C4-2B (cell line): ENCODE results near the gene OCA2.
"Not testable (repeated sequence)": the region's sequence is repeated elsewhere in the genome, so short reads cannot be mapped to it uniquely, and the experiment has no call there.

Experiments
- H3K27ac ChIP-seq: fragments of 450-650 bp; 2 replicates; pipeline ENCODE4 v1.5.1; 2017
- ZFX ChIP-seq: fragments of 450-650 bp; IDR thresholded peaks from 2 replicates; pipeline ENCODE4 v1.6.1; 2017
- TF ChIP-seq, protein P1 (sequence below): fragments of 450-650 bp; conservative IDR thresholded peaks from 2 replicates; pipeline ENCODE4 v1.5.1; 2017; ENCODE audit warnings: mild to moderate bottlenecking

Gene OCA2

DNA sequence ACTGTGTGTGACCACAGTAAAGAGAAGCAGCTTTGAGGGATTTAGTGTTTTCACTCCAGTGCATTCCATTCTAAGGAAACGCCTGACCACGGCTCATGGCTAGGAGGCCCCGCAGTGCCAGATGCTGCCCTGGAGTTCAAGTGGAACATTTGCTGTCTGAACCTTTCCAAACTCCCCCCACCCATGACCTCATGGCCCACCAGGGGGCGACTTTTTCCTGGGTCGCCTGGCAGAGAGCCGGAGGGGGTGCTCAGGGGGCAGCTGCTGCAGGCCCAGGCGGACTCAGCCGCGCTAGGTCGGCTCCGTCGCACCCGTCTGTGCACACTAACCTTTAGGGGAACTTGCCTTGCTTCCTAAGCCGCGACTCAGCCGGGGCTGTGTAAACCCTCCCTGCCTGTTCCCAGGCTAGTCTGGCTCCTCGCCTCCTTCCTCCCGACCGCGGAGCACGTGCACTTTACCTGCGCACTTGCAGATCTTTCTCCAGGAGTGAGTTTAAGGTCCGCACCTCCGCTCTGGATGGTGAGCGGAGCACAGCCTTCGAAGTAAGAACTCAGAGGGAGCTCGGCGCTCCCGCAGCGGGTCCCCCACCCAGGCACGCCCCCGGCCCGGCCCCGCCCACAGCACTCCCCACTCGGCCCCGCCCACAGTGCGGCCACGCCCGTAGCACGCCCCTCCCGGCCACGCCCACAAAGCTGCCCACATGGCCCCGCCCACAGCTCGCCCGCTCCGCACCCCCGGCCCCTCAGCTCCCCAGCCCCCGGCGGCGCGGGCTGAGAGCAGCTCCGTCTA is at the start of gene OCA2:
Gene OCA2, minus strand, starts transcription at position 550 of the 789 bp plus-strand sequence. CDS start 17,441 bp downstream, outside the sequence.
- TF ChIP-seq ZFX: no peak
- TF ChIP-seq, protein P1, sequence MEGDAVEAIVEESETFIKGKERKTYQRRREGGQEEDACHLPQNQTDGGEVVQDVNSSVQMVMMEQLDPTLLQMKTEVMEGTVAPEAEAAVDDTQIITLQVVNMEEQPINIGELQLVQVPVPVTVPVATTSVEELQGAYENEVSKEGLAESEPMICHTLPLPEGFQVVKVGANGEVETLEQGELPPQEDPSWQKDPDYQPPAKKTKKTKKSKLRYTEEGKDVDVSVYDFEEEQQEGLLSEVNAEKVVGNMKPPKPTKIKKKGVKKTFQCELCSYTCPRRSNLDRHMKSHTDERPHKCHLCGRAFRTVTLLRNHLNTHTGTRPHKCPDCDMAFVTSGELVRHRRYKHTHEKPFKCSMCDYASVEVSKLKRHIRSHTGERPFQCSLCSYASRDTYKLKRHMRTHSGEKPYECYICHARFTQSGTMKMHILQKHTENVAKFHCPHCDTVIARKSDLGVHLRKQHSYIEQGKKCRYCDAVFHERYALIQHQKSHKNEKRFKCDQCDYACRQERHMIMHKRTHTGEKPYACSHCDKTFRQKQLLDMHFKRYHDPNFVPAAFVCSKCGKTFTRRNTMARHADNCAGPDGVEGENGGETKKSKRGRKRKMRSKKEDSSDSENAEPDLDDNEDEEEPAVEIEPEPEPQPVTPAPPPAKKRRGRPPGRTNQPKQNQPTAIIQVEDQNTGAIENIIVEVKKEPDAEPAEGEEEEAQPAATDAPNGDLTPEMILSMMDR: no peak
- H3K27ac ChIP-seq: no peak within 1 kb of the TSS

DNA sequence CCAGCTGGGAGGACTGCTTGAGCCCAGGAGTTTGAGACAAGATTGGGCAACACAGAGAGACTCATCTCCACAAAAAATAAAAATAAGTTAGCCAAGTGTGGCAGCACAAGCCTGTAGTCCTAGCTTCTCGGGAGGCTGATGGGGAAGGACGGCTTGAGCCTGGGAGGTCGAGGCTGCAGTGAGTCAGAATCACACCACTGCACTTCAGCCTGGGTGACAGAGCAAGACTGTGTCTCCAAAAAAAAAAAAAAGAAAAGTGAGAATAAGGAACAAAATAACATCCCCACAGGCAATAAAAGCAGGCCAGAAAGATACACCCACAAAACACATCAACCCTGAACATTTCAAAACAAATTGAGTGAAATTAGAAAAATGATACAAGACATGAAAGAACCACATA is 48.7 kb upstream of the OCA2 start:
- TF ChIP-seq, protein P1: no peak
- H3K27ac ChIP-seq: no peak overlapping the region

DNA sequence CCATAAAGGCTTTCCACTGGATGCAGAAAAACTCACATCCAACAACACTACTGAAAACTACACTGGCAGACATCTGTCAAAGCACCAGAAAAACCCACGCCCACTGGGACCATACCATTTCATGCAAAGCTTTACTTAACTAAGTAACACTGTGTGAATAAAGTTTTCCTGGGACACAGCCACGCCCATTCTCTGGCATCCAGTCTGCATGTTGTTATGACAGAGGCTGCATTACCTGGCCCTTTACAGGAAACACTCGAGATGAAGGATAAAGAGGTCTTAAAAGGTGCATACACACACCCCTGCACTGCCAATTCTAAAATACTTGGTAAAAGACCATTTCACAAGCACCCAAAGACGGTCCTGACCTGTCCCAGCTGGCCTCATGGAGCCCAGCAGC is 46.3 kb upstream of the OCA2 start:
- not testable (repeated sequence) for H3K27ac ChIP-seq

DNA sequence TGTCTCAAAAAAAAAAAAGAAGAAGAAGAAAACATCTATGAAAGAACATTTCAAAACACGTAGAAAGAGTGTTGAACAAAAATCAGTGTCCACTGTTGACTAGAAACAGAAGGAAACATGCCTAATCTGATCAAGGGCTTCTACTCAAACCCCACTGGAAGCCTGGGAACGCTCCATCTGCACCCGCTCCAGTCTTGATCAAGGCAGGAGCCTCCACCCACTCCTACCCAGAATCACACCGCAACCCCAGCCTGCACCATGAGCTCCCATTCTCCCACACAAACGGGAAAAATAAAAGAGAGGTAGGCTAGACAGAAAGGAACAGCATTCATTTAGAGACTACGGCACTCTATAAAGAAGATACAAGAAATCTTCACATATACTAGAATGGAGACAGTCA is 40.9 kb upstream of the OCA2 start:
- TF ChIP-seq, protein P1: no peak
- H3K27ac ChIP-seq: no peak overlapping the region

DNA sequence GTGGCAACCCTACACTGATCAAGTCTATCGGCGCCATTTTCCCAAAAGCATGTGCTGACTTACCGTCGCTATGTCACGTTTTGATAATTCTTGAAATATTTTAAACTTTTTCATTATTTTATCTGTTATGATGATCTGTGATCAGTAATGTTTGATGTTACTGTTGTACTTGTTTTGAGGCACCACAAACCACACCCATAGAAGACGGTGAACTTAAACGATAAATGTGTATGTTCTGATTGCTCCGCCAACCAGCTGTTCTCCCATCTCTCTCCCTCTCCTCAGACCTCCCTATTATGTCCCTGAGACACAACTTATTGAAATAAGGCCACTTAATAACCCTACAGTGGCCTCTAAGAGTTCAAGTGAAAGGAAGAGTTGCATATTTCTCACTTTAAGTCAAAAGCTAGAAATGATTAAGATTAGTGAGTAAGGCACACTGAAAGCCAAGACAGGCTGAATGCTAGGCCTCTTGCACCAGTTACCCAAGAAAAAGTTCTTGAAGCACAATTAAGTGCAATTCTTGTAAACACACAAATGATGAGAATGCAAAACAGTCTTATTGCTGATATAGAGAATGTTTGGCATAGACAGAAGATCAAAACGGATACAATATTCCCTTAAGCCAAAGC is 38.4 kb upstream of the OCA2 start:
- H3K27ac ChIP-seq: not testable (repeated sequence)

DNA sequence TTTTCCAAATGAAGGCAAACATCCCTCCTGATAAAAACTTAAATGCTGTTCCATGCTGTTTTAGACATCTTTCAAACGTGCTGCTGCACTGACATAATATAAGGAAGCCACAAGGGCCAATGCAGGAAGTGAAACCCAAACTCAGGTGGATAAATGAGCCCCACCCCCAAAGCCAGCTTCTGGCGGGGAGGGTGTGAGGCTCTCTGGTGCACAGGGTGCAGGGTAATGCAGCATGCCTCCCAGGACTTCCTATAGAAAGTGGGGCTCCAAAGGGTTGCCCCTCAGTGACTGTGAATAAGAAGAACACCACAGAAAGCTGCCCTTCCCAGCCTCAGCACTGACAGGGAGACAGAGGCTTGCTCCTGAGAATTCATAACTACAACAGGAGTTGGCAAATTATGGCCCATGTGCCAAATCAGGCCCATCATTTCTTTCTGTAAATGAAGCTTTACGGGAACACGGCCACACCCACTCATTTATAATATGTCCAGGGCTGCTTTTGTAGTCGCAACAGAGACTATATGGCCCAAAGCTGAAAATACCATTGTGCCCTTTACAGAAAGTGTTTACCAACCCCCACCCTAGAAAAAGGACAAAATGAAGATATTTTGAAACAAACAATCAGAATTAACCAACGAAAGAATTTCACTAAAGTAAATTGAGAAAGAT is 37.3 kb upstream of the OCA2 start:
- not testable (repeated sequence) for H3K27ac ChIP-seq

DNA sequence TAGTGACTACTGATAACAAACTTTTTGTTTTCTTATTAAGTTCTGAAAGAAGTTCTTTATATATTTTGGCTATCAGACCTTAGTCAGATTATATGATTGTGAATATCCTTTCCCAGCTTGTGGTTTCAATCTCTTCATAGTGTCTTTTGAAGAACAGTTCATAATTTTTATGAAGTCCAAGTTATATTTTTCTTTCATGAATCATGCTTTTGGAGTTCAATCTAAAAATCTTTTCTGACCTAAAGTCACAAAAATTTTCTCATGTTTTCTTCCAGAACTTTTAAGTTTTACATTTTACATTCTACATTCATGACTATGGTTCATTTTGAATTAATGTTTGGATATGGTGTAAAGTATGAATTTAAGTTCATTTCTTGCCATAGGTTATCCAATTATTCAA is 34.2 kb upstream of the OCA2 start:
- no peak overlapping the region for H3K27ac ChIP-seq
- no peak for TF ChIP-seq ZFX
- TF ChIP-seq, protein P1: no peak

DNA sequence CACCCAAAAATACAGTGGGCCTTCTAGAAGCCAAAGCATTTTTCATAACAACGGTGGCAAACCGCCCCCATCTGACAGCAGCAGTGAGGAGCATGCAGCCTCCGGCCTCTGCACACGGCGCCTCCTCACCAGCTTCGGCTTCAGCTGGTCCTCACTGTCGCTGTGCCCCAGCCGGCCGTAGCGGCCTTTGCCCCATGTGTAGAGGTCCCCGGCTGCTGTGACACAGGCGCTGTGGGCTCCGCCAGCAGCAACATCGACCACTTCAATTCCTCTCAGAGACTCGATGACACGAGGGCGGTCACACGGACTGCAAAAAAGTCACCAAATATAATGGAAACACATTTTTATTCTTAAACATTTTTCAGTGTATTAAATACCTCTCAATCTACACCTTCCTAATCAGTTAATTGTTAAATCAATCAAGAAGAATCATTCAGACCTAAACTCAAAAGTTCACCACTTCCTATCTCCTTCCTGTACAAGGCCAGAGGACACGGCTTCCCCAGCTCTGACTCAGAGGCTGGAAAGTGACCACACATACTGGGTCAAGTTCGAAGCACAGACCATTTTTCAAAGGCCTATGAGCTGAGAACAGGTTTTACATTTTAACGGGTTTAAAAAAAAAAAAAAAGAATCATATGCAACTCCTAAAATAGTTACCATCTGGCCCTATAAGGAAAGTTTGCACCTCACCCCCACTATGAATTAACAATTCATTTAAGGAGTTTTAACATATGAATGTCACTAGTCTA is 33.6 kb upstream of the OCA2 start:
- no peak overlapping the region for H3K27ac ChIP-seq
- TF ChIP-seq, protein P1: no peak
- no peak for TF ChIP-seq ZFX
